GM23338 (cell line): ENCODE measurements around the gene CCDC50. TPM values are rescaled to one million over a fixed set of nuclear protein-coding genes. Genes with fewer than 3 reads are reported as not detected.

ENCODE experiments used
- ATAC-seq: fragments of 200-7000 bp; cut with Tn5 transposase; 3 replicates; pipeline ENCODE4 v1.9.1; 2020
- DNase-seq: peaks from one replicate; pipeline ENCODE4 v3.0.0-alpha.2; 2015; ENCODE audit warnings: low spot score
- H2AFZ ChIP-seq: fragments of 200-600 bp; sonication (generic); 2 replicates; pipeline ENCODE4 v1.8.0; 2016; ENCODE audit warnings: antibody characterized with exemption, mild to moderate bottlenecking, moderate library complexity
- H3F3A ChIP-seq: fragments of 200-600 bp; sonication (generic); replicated peaks from 2 replicates; pipeline ENCODE4 v1.8.0; 2017; ENCODE audit warnings: antibody characterized with exemption, mixed run types, low read depth
- H3K27ac ChIP-seq: fragments of 200-600 bp; sonication (generic); 2 replicates; pipeline ENCODE4 v1.6.1; 2016; ENCODE audit warnings: low read depth
- H3K27me3 ChIP-seq: fragments of 200-600 bp; sonication (generic); 2 replicates; pipeline ENCODE4 v1.8.0; 2016; ENCODE audit warnings: mild to moderate bottlenecking, mixed run types, moderate library complexity; ENCODE audit not compliant: insufficient read depth
- H3K36me3 ChIP-seq: fragments of 200-600 bp; sonication (generic); 2 replicates; pipeline ENCODE4 v1.8.0; 2016; ENCODE audit warnings: mild to moderate bottlenecking; ENCODE audit not compliant: insufficient read depth
- H3K4me1 ChIP-seq: fragments of 200-600 bp; sonication (generic); 2 replicates; pipeline ENCODE4 v1.8.0; 2016; ENCODE audit warnings: mild to moderate bottlenecking, moderate library complexity; ENCODE audit not compliant: insufficient read depth
- H3K4me2 ChIP-seq: fragments of 200-600 bp; sonication (generic); 2 replicates; pipeline ENCODE4 v1.7.1; 2017; ENCODE audit warnings: mixed run types
- H3K4me3 ChIP-seq: fragments of 200-600 bp; sonication (generic); 2 replicates; pipeline ENCODE4 v1.6.1; 2016; ENCODE audit warnings: mixed run types
- H3K79me2 ChIP-seq: fragments of 200-600 bp; sonication (generic); replicated peaks from 2 replicates; pipeline ENCODE4 v1.8.0; 2017; ENCODE audit warnings: mild to moderate bottlenecking; ENCODE audit not compliant: insufficient read depth
- H3K9me2 ChIP-seq: fragments of 200-600 bp; sonication (generic); 2 replicates; pipeline ENCODE4 v1.8.0; 2017; ENCODE audit not compliant: insufficient read depth
- H4K20me1 ChIP-seq: fragments of 200-600 bp; sonication (generic); replicated peaks from 2 replicates; pipeline ENCODE4 v1.8.0; 2017; ENCODE audit warnings: mild to moderate bottlenecking; ENCODE audit not compliant: insufficient read depth
- H3K27ac Mint-ChIP-seq: 2 replicates; pipeline ENCODE4 v1.8.0; 2020; ENCODE audit warnings: inconsistent platforms, mild to moderate bottlenecking, moderate library complexity, mixed read lengths
- H3K27me3 Mint-ChIP-seq: 3 replicates; pipeline ENCODE4 v1.8.0; 2022; ENCODE audit warnings: low read depth, mild to moderate bottlenecking, moderate library complexity, mixed read lengths, inconsistent platforms; ENCODE audit not compliant: insufficient read depth, poor library complexity
- H3K36me3 Mint-ChIP-seq: 3 replicates; pipeline ENCODE4 v1.8.0; 2021; ENCODE audit warnings: low read depth, mild to moderate bottlenecking, inconsistent platforms, moderate library complexity, mixed read lengths
- H3K4me1 Mint-ChIP-seq: 3 replicates; pipeline ENCODE4 v1.8.0; 2020; ENCODE audit warnings: mild to moderate bottlenecking, inconsistent platforms, mixed read lengths
- H3K4me3 Mint-ChIP-seq: 3 replicates; pipeline ENCODE4 v1.8.0; 2021; ENCODE audit warnings: moderate library complexity, mild to moderate bottlenecking, inconsistent platforms, mixed read lengths
- H3K9me3 Mint-ChIP-seq: 3 replicates; pipeline ENCODE4 v1.8.0; 2020; ENCODE audit warnings: moderate library complexity, mild to moderate bottlenecking, inconsistent platforms, mixed read lengths
- CREB1 ChIP-seq: fragments of 250-450 bp; sonication (Bioruptor Pico); IDR thresholded peaks from 2 replicates; pipeline ENCODE4 v1.5.0; 2020; ENCODE audit warnings: low read depth, mild to moderate bottlenecking, moderate library complexity
- CTCF ChIP-seq, 2 experiments: fragments of 200-600 bp in 1 of 2; sonication (generic) in 1 of 2; conservative IDR thresholded peaks; 2 replicates each; pipeline versions ENCODE4 v1.5.1 to v1.6.1; 2016 to 2017; ENCODE audit warnings: antibody characterized with exemption in 2 of 2, low read depth in 2 of 2, mild to moderate bottlenecking in 2 of 2, moderate library complexity in 1 of 2
- ETS1 ChIP-seq: IDR thresholded peaks from 2 replicates; pipeline ENCODE4 v1.6.1; 2016; ENCODE audit warnings: antibody characterized with exemption
- EZH2phosphoT487 ChIP-seq: fragments of 200-600 bp; sonication (generic); IDR thresholded peaks from one replicate; pipeline ENCODE4 v1.8.1; 2018; ENCODE audit warnings: antibody characterized with exemption; ENCODE audit not compliant: unreplicated experiment
- JUNB ChIP-seq: IDR thresholded peaks from one replicate; pipeline ENCODE4 v1.6.1; 2016; ENCODE audit warnings: antibody characterized with exemption; ENCODE audit not compliant: unreplicated experiment
- NANOG ChIP-seq: IDR thresholded peaks from 2 replicates; pipeline ENCODE4 v1.6.1; 2016; ENCODE audit warnings: antibody characterized with exemption, borderline replicate concordance
- POLR2AphosphoS5 ChIP-seq: IDR thresholded peaks from 2 replicates; pipeline ENCODE4 v1.6.1; 2016; ENCODE audit warnings: antibody characterized with exemption, low read depth
- REST ChIP-seq: IDR thresholded peaks from one replicate; pipeline ENCODE4 v1.6.1; 2018; ENCODE audit warnings: antibody characterized with exemption; ENCODE audit not compliant: unreplicated experiment
- STAT1 ChIP-seq: IDR thresholded peaks from one replicate; pipeline ENCODE4 v1.6.1; 2016; ENCODE audit warnings: antibody characterized with exemption; ENCODE audit not compliant: unreplicated experiment
- ZNF114 ChIP-seq: fragments of 250-450 bp; sonication (Bioruptor Pico); IDR thresholded peaks from 2 replicates; pipeline ENCODE4 v1.5.0; 2020; ENCODE audit warnings: mild to moderate bottlenecking, moderate library complexity
- ZNF331 ChIP-seq: fragments of 250-450 bp; sonication (Bioruptor Pico); IDR thresholded peaks from 2 replicates; pipeline ENCODE4 v1.5.0; 2020; ENCODE audit warnings: low read depth, mild to moderate bottlenecking, moderate library complexity
- polyA plus RNA-seq: library from polyadenylated mRNA; unstranded; fragments of >200 nt; fragmentation: Nextera tagmentation; extraction: Ambion mirVana; gene quantifications from 2 replicates; pipeline ENCODE4 v1.2.1, GENCODE V29; 2016
- total RNA-seq: library from RNA; depleted of rRNA; stranded (reverse); fragments of >200 nt; shearing (Covaris generic); gene quantifications from 2 replicates; pipeline ENCODE4 v1.2.3, GENCODE V29; 2014

CCDC50 gene
- total and polyA plus RNA-seq, 2 experiments from 2014 or later = 22.4 to 25.4 TPM

GRCh38 chr3:191378142-191378812 is 49.1 kb downstream of the CCDC50 start:
- ATAC-seq = no peak
- DNase-seq = no peak
- Histone ChIP-seq H3K9me2 (peaks cover 3% of the 10 kb centered on the region; the same call in 1 of the 2 replicates), H2AFZ (no peak overlapping the region), H3K36me3 (no peaks in the 10 kb centered on the region; the same call in 1 of the 2 replicates), H4K20me1 (no peaks in the 10 kb centered on the region), H3K27me3 (no peaks in the 10 kb centered on the region), H3K79me2 (no peaks in the 10 kb centered on the region), H3K4me2 (no peak overlapping the region), H3K4me1 (peaks cover 34% of the 10 kb centered on the region), H3F3A (no peaks in the 10 kb centered on the region), H3K4me3 (no peak overlapping the region), H3K27ac (no peak overlapping the region)
- TF ChIP-seq CTCF (conservative IDR thresholded peaks at IDR 0.05; ENCODE audit: low read depth in 2 of 2) (no peak), ZNF114 (CRISPR knock-in tag) (no peak), ETS1 (no peak), REST (no peak), NANOG (no peak), POLR2AphosphoS5 (no peak)
- Mint-ChIP-seq H3K9me3 (no peaks in the 10 kb centered on the region), H3K4me3 (no peak overlapping the region), H3K36me3 (peaks cover 23% of the 10 kb centered on the region), H3K27me3 (no peaks in the 10 kb centered on the region), H3K27ac (peak overlapping the region; percentile 67), H3K4me1 (peaks cover 33% of the 10 kb centered on the region)

GRCh38 chr3:191379446-191379845 is 50.3 kb downstream of the CCDC50 start:
- Histone ChIP-seq H4K20me1 (no peaks in the 10 kb centered on the region), H3K79me2 (no peaks in the 10 kb centered on the region), H3K36me3 (no peaks in the 10 kb centered on the region; the same call in 1 of the 2 replicates), H3K4me3 (no peak overlapping the region), H3F3A (no peaks in the 10 kb centered on the region), H2AFZ (no peak overlapping the region), H3K27ac (peak overlapping the region; percentile 9; the same call in 1 of the 2 replicates), H3K9me2 (peaks cover 3% of the 10 kb centered on the region; the same call in 1 of the 2 replicates), H3K4me1 (peaks cover 39% of the 10 kb centered on the region), H3K27me3 (no peaks in the 10 kb centered on the region), H3K4me2 (no peak overlapping the region)
- no peaks in the 10 kb centered on the region for H3K27me3 Mint-ChIP-seq
- peaks cover 37% of the 10 kb centered on the region for H3K4me1 Mint-ChIP-seq
- no peak overlapping the region for H3K4me3 Mint-ChIP-seq
- peaks cover 23% of the 10 kb centered on the region for H3K36me3 Mint-ChIP-seq
- ATAC-seq (peak; percentile 59), DNase-seq (peak; percentile 30)
- H3K27ac Mint-ChIP-seq = peak overlapping the region; percentile 89; the same call in 1 of the 2 replicates
- H3K9me3 Mint-ChIP-seq = no peaks in the 10 kb centered on the region
- TF ChIP-seq NANOG = no peak
- no peak for TF ChIP-seq ZNF114 (CRISPR knock-in tag)
- TF ChIP-seq ZNF331 (CRISPR knock-in tag) = no peak
- TF ChIP-seq EZH2phosphoT487 = no peak
- TF ChIP-seq JUNB = no peak
- no peak for TF ChIP-seq POLR2AphosphoS5
- TF ChIP-seq REST = no peak
- TF ChIP-seq STAT1 = no peak
- no peak for TF ChIP-seq CREB1 (CRISPR knock-in tag)
